Glomerular endothelial cell (primary cell): Measurements from ENCODE around the gene SPDYE5. TPM values are rescaled to one million over a fixed set of nuclear protein-coding genes. Genes with fewer than 3 reads are reported as not detected.

Source experiments
- DNase-seq: peaks from one replicate; pipeline ENCODE4 v3.0.0-alpha.2; 2011; ENCODE audit warnings: low read depth, low spot score; ENCODE audit errors: extremely low read depth
- total RNA-seq: library from RNA; depleted of rRNA; stranded (reverse); fragments of >200 nt; gene quantifications from 2 replicates; pipeline ENCODE4 v1.2.3, GENCODE V29; 2015

The SPDYE5 gene
- total RNA-seq, 1 donor from 2014 or later, result not detected

GRCh38 chr7:75536940-75537538 is 44.9 kb downstream of the SPDYE5 start:
- no peak for DNase-seq

- DNase-seq, result no peak
These were observed 45.6 kb downstream of the SPDYE5 start for GRCh38 chr7:75537731-75538130.

- DNase-seq, result no peak
These were observed 54.3 kb downstream of the SPDYE5 start for GRCh38 chr7:75546237-75547015.

Other genes with a start within 250 kb of the SPDYE5 start
- 0.34 and 2.6 TPM in 2 replicates for gene TRIM73, start 96.7 kb upstream of the SPDYE5 start, total RNA-seq
- 24.8 and 25.9 TPM in 2 replicates for gene POM121C, start 6.0 kb upstream of the SPDYE5 start, total RNA-seq
- gene HIP1, start 246.6 kb downstream of the SPDYE5 start, total RNA-seq, result 18.7 and 35.5 TPM in 2 replicates